Dedifferentiated amniotic fluid mesenchymal stem cell (primary cell): ENCODE measurements around the gene SBSN.

Source experiments
- DNase-seq: peaks from one replicate; pipeline ENCODE4 v3.0.0-alpha.2; 2016; ENCODE audit errors: extremely low spot score

Gene SBSN

GRCh38 chr19:35533201-35533821, 5.2 kb upstream of the SBSN start, which contains the start of gene GAPDHS:
Gene GAPDHS, plus strand, starts transcription at chr19:35533456. Its CDS starts 72 bp downstream, at chr19:35533528.
- no peak for DNase-seq

- DNase-seq = no peak
These were observed 3.2 kb upstream of the SBSN start for GRCh38 chr19:35531291-35531690.

- DNase-seq = no peak
These were observed 1.4 kb upstream of the SBSN start for GRCh38 chr19:35529241-35530218.

- no peak for DNase-seq
These were observed 2.2 kb downstream of the SBSN start for GRCh38 chr19:35525873-35526272.

GRCh38 chr19:35524181-35524837, 3.8 kb downstream of the SBSN start:
- DNase-seq = no peak

- DNase-seq = no peak
These were observed 5.3 kb downstream of the SBSN start for GRCh38 chr19:35522745-35523327.

GRCh38 chr19:35521124-35521743, 6.9 kb downstream of the SBSN start:
- no peak for DNase-seq

GRCh38 chr19:35519291-35519690, 8.8 kb downstream of the SBSN start:
- DNase-seq = no peak

GRCh38 chr19:35518313-35518712, 9.8 kb downstream of the SBSN start:
- DNase-seq = peak; percentile 91

GRCh38 chr19:35517342-35517741, 10.8 kb downstream of the SBSN start:
- DNase-seq = no peak

- DNase-seq = no peak
These were observed 11.8 kb downstream of the SBSN start for GRCh38 chr19:35516310-35516709.

GRCh38 chr19:35514282-35514809, 13.8 kb downstream of the SBSN start:
- DNase-seq = no peak

GRCh38 chr19:35513628-35514281, 14.4 kb downstream of the SBSN start, which contains the start of gene DMKN:
Gene DMKN, minus strand, starts transcription at chr19:35513649. Its CDS starts 174 bp downstream, at chr19:35513475.
- DNase-seq = no peak

- no peak for DNase-seq
These were observed 15.1 kb downstream of the SBSN start for GRCh38 chr19:35512831-35513627.

GRCh38 chr19:35511337-35511736, 16.8 kb downstream of the SBSN start:
- DNase-seq = no peak

- no peak for DNase-seq
These were observed 17.5 kb downstream of the SBSN start for GRCh38 chr19:35510626-35510964.

- DNase-seq = no peak
These were observed 18.1 kb downstream of the SBSN start for GRCh38 chr19:35509861-35510625.

GRCh38 chr19:35509018-35509652, 19.0 kb downstream of the SBSN start:
- DNase-seq = no peak

- no peak for DNase-seq
These were observed 20.0 kb downstream of the SBSN start for GRCh38 chr19:35508129-35508528.
